Calu3 (cell line): ENCODE data around the gene ABHD2. TPM values are rescaled to one million over a fixed set of nuclear protein-coding genes. Genes with fewer than 3 reads are reported as not detected.

Experiments used
- BruUV-seq: library from RNA; stranded (reverse); fragments of 400-500 nt; replicated peaks from 2 replicates; lab custom pipeline; 2021; lab: Mats Ljungman, UMichigan
- CTCF ChIA-PET: fragments of 300-600 bp; sonication (Branson Sonifier 250); formaldehyde crosslinking; loops from one replicate; lab custom pipeline; 2022; ENCODE audit warnings: antibody characterized with exemption; lab: Charles Lee
- DNase-seq: peaks from one replicate; pipeline ENCODE4 v3.0.0; 2022
- H3K27ac Mint-ChIP-seq: one replicate; pipeline ENCODE4 v1.8.0; 2022; ENCODE audit warnings: mixed read lengths; ENCODE audit not compliant: unreplicated experiment
- H3K27me3 Mint-ChIP-seq: one replicate; pipeline ENCODE4 v1.8.0; 2022; ENCODE audit warnings: mixed read lengths; ENCODE audit not compliant: unreplicated experiment
- H3K36me3 Mint-ChIP-seq: one replicate; pipeline ENCODE4 v1.8.0; 2022; ENCODE audit warnings: mild to moderate bottlenecking, moderate library complexity, mixed read lengths; ENCODE audit not compliant: insufficient read depth, unreplicated experiment
- H3K4me1 Mint-ChIP-seq: one replicate; pipeline ENCODE4 v1.8.0; 2022; ENCODE audit warnings: mild to moderate bottlenecking, low read depth, mixed read lengths; ENCODE audit not compliant: unreplicated experiment
- H3K4me3 Mint-ChIP-seq: one replicate; pipeline ENCODE4 v1.8.0; 2022; ENCODE audit warnings: mild to moderate bottlenecking, low read depth, moderate library complexity, mixed read lengths; ENCODE audit not compliant: unreplicated experiment
- H3K9me3 Mint-ChIP-seq: one replicate; pipeline ENCODE4 v1.8.0; 2022; ENCODE audit warnings: low read depth, mixed read lengths; ENCODE audit not compliant: unreplicated experiment
- intact Hi-C: fragments of 100-400 bp; cut with micrococcal nuclease; formaldehyde crosslinking; loops from one replicate; pipeline ENCODE4 v1.10.0; 2022; ENCODE audit not compliant: unreplicated experiment
- total RNA-seq: library from RNA; stranded (reverse); gene quantifications from 2 replicates; pipeline ENCODE4 v1.2.3, GENCODE V29; 2022
- TF ChIP-seq, protein P1 (sequence below): fragments of 200-600 bp; IDR thresholded peaks from one replicate; pipeline ENCODE4 v1.8.0; 2022; ENCODE audit warnings: antibody characterized with exemption; ENCODE audit not compliant: unreplicated experiment

The ABHD2 gene
- total RNA-seq, 1 experiment from 2014 or later: 353 TPM

GRCh38 chr15:89101302-89102193 is 13.3 kb downstream of the ABHD2 start:
- peak overlapping the region; percentile 1 for H3K4me3 Mint-ChIP-seq
- BruUV-seq: TSS peak; percentile 75
- H3K4me1 Mint-ChIP-seq: peaks cover 66% of the 10 kb centered on the region
- intact Hi-C loops: loop anchor here (1.0 kb wide), 3 partner anchors 11 to 39 kb away; no protein-coding TSS in a partner anchor
- DNase-seq: peak; percentile 88
- H3K9me3 Mint-ChIP-seq: no peaks in the 10 kb centered on the region
- H3K36me3 Mint-ChIP-seq: peaks cover 60% of the 10 kb centered on the region
- peak overlapping the region; percentile 69 for H3K27ac Mint-ChIP-seq
- H3K27me3 Mint-ChIP-seq: no peaks in the 10 kb centered on the region
- TF ChIP-seq, protein P1, sequence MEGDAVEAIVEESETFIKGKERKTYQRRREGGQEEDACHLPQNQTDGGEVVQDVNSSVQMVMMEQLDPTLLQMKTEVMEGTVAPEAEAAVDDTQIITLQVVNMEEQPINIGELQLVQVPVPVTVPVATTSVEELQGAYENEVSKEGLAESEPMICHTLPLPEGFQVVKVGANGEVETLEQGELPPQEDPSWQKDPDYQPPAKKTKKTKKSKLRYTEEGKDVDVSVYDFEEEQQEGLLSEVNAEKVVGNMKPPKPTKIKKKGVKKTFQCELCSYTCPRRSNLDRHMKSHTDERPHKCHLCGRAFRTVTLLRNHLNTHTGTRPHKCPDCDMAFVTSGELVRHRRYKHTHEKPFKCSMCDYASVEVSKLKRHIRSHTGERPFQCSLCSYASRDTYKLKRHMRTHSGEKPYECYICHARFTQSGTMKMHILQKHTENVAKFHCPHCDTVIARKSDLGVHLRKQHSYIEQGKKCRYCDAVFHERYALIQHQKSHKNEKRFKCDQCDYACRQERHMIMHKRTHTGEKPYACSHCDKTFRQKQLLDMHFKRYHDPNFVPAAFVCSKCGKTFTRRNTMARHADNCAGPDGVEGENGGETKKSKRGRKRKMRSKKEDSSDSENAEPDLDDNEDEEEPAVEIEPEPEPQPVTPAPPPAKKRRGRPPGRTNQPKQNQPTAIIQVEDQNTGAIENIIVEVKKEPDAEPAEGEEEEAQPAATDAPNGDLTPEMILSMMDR: no peak
- CTCF ChIA-PET: interaction anchor here (1.0 to 3.8 kb wide), 6 partner anchors 11 to 44 kb away, joined by 3 to 38 read pairs (median 5); partner anchors contain the start of gene ABHD2

DNA sequence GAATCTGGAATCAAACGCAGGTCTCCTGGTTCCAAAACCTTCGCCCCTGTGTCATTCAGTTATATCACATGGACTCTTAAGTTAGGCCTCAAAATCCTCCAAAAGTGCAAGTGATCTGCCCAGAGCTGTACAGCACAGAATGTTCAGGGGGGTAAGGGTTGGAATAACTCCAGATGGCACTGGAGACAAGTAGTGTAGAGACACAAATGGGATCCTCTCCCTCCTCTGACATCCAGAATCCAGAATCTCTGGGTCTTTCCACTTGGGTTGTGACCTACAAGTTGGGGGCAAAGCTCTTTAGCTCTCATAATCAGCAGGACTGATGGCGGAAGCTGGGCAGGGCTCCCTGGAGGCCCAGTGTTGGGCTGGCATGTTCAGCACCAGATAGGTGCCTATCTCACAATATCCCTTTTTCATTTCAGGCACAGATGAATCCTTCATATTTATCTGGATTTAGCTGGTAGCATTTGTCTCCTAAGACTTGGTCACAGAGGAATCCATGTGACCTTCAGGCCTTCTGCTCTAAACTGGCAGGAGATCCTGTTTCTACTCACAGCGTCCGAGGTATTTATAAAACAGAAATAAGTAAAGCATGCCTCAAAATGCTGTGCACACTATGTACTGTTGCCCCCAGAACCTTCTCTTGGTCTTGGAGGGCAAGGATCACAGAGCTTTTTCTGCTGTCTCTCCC is 15.4 kb downstream of the ABHD2 start:
- TF ChIP-seq, protein P1: no peak
- H3K27me3 Mint-ChIP-seq: no peaks in the 10 kb centered on the region
- H3K4me1 Mint-ChIP-seq: peaks cover 69% of the 10 kb centered on the region
- H3K36me3 Mint-ChIP-seq: peaks cover 75% of the 10 kb centered on the region
- CTCF ChIA-PET: interaction anchor here (0.5 to 3.8 kb wide), 4 partner anchors 13 to 46 kb away, joined by 3 to 38 read pairs (median 8); partner anchors contain the start of gene ABHD2
- no peak for DNase-seq
- H3K27ac Mint-ChIP-seq: peak overlapping the region; percentile 83
- intact Hi-C loops: no loop called here
- peak overlapping the region; percentile 5 for H3K4me3 Mint-ChIP-seq
- no TSS peak for BruUV-seq
- no peaks in the 10 kb centered on the region for H3K9me3 Mint-ChIP-seq

GRCh38 chr15:89104172-89104564 is 15.9 kb downstream of the ABHD2 start:
- no peak for DNase-seq
- no peaks in the 10 kb centered on the region for H3K27me3 Mint-ChIP-seq
- peak overlapping the region; percentile 5 for H3K4me3 Mint-ChIP-seq
- H3K4me1 Mint-ChIP-seq: peaks cover 72% of the 10 kb centered on the region
- TF ChIP-seq, protein P1: no peak
- no peaks in the 10 kb centered on the region for H3K9me3 Mint-ChIP-seq
- intact Hi-C loops: no loop called here
- peaks cover 76% of the 10 kb centered on the region for H3K36me3 Mint-ChIP-seq
- CTCF ChIA-PET: interaction anchor here (0.5 to 1.7 kb wide), 4 partner anchors 13 to 67 kb away, joined by 3 to 9 read pairs (median 6); no protein-coding TSS in a partner anchor
- H3K27ac Mint-ChIP-seq: peak overlapping the region; percentile 83
- no TSS peak for BruUV-seq

- no peak for DNase-seq
- BruUV-seq: no TSS peak
- CTCF ChIA-PET: interaction anchor here (0.8 to 1.7 kb wide), 9 partner anchors 14 to 73 kb away, joined by 3 to 11 read pairs (median 4); partner anchors contain the start of gene ABHD2
- H3K36me3 Mint-ChIP-seq: peaks cover 72% of the 10 kb centered on the region
- no peaks in the 10 kb centered on the region for H3K9me3 Mint-ChIP-seq
- H3K27ac Mint-ChIP-seq: peak overlapping the region; percentile 83
- H3K4me3 Mint-ChIP-seq: peak overlapping the region; percentile 6
- intact Hi-C loops: no loop called here
- peaks cover 80% of the 10 kb centered on the region for H3K4me1 Mint-ChIP-seq
- TF ChIP-seq, protein P1: no peak
- no peaks in the 10 kb centered on the region for H3K27me3 Mint-ChIP-seq
Measured at GRCh38 chr15:89105147-89105546, 16.9 kb downstream of the ABHD2 start.
